ENCODE data around the gene SCAI. TPM values are rescaled to one million over a fixed set of nuclear protein-coding genes. Genes with fewer than 3 reads are reported as not detected.
"Not testable (repeated sequence)": the region's sequence is repeated elsewhere in the genome, so short reads cannot be mapped to it uniquely, and the experiment has no call there.

Gene SCAI
- total RNA-seq, 1 donor from 2014 or later, result 3.4 TPM

- DNase-seq (ENCODE audit: missing footprints) (no peak), ATAC-seq (no peak)
- intact Hi-C loops (cut with DNase I), result no loop called here
Observed at GRCh38 chr9:124929464-124929863, 213.9 kb downstream of the SCAI start.

GRCh38 chr9:124928116-124928515 is 215.2 kb downstream of the SCAI start:
- DNase-seq (ENCODE audit: missing footprints), result no peak
- intact Hi-C loops (cut with DNase I), result no loop called here
- ATAC-seq, result no peak

- intact Hi-C loops (cut with DNase I); ATAC-seq: not testable (repeated sequence)
Observed at GRCh38 chr9:124920394-124920793, 222.9 kb downstream of the SCAI start.

GRCh38 chr9:124914753-124915405 is 228.4 kb downstream of the SCAI start:
- intact Hi-C loops (cut with DNase I), result no loop called here
- no peak for DNase-seq (ENCODE audit: missing footprints)
- no peak for ATAC-seq

More at GRCh38 chr9:124920394-124920793, 222.9 kb downstream of the SCAI start:
- DNase-seq (ENCODE audit: missing footprints), result not testable (repeated sequence)

GRCh38 chr9:124913378-124913777 is 229.9 kb downstream of the SCAI start:
- no peak for ATAC-seq
- intact Hi-C loops (cut with DNase I), result no loop called here
- no peak for DNase-seq (ENCODE audit: missing footprints)

GRCh38 chr9:124911766-124912165 is 231.6 kb downstream of the SCAI start:
- intact Hi-C loops (cut with DNase I), result no loop called here
- no peak for DNase-seq (ENCODE audit: missing footprints)
- no peak for ATAC-seq

- ATAC-seq (no peak), DNase-seq (ENCODE audit: missing footprints) (no peak)
- intact Hi-C loops (cut with DNase I), result no loop called here
Observed at GRCh38 chr9:124908098-124908497, 235.2 kb downstream of the SCAI start.

GRCh38 chr9:124906966-124907365 is 236.4 kb downstream of the SCAI start:
- DNase-seq (ENCODE audit: missing footprints), result no peak
- intact Hi-C loops (cut with DNase I), result no loop called here
- ATAC-seq, result no peak

- ATAC-seq, result no peak
- intact Hi-C loops (cut with DNase I), result no loop called here
- no peak for DNase-seq (ENCODE audit: missing footprints)
Observed at GRCh38 chr9:124899845-124900244, 243.5 kb downstream of the SCAI start.

- intact Hi-C loops (cut with DNase I), result no loop called here
- no peak for ATAC-seq
- DNase-seq (ENCODE audit: missing footprints), result no peak
Observed at GRCh38 chr9:124897570-124898460, 245.5 kb downstream of the SCAI start.

GRCh38 chr9:124894741-124895170 is 248.6 kb downstream of the SCAI start:
- intact Hi-C loops (cut with DNase I), result no loop called here
- DNase-seq (ENCODE audit: missing footprints) (no peak), ATAC-seq (no peak)

GRCh38 chr9:124894035-124894740 is 249.1 kb downstream of the SCAI start:
- DNase-seq (ENCODE audit: missing footprints), result no peak
- intact Hi-C loops (cut with DNase I), result no loop called here
- ATAC-seq, result no peak

Other genes with a start within 250 kb of the SCAI start
- gene GOLGA1, start 202.4 kb downstream of the SCAI start, total RNA-seq, result 16.4 TPM
- 39.4 TPM for gene PPP6C, start 46.3 kb upstream of the SCAI start, total RNA-seq
- gene RABEPK, start 57.0 kb upstream of the SCAI start, total RNA-seq, result 8.3 TPM
- gene HSPA5, start 97.8 kb upstream of the SCAI start, total RNA-seq, result 195 TPM
- gene GAPVD1, start 118.3 kb upstream of the SCAI start, total RNA-seq, result 31.5 TPM

Measured in Right ventricle myocardium inferior (tissue), 1 donor.